Prostate gland (tissue), 2 donors: ENCODE data around the gene MS4A3.

Experiments used
- POLR2AphosphoS5 ChIP-seq: sonication (generic); formaldehyde crosslinking; IDR thresholded peaks from one replicate; pipeline ENCODE4 v1.6.1; 2017; ENCODE audit warnings: antibody characterized with exemption
- TF ChIP-seq, protein P1 (sequence below), 4 experiments: fragments of 200-600 bp in 2 of 4; fragments of 450-650 bp in 2 of 4; sonication (generic) in 2 of 4; IDR thresholded peaks; 1 replicate in 3 of 4; 2 replicates in 1 of 4; pipeline ENCODE4 v1.5.1; 2016 to 2019; ENCODE audit warnings: antibody characterized with exemption in 4 of 4, mild to moderate bottlenecking in 2 of 4, moderate library complexity in 2 of 4

DNA sequence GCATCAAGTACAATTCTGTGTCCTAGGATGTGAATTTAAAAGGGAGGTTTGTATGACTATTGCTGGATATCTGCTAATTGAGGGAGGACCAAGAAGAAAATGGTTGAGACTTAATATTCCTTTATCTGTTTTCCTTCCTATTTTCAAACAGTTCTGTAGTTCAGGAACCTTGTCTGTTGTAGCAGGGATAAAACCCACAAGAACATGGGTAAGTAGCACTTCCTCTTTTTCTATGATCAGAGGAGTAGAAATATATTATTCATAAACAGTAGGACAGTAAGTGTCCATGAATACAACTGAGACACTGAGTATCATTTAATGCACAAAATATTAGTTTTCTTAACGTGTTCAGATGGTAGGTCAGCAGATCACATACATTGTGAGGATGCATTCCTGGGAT, 7.6 kb downstream of the MS4A3 start:
- TF ChIP-seq, protein P1, sequence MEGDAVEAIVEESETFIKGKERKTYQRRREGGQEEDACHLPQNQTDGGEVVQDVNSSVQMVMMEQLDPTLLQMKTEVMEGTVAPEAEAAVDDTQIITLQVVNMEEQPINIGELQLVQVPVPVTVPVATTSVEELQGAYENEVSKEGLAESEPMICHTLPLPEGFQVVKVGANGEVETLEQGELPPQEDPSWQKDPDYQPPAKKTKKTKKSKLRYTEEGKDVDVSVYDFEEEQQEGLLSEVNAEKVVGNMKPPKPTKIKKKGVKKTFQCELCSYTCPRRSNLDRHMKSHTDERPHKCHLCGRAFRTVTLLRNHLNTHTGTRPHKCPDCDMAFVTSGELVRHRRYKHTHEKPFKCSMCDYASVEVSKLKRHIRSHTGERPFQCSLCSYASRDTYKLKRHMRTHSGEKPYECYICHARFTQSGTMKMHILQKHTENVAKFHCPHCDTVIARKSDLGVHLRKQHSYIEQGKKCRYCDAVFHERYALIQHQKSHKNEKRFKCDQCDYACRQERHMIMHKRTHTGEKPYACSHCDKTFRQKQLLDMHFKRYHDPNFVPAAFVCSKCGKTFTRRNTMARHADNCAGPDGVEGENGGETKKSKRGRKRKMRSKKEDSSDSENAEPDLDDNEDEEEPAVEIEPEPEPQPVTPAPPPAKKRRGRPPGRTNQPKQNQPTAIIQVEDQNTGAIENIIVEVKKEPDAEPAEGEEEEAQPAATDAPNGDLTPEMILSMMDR (IDR thresholded peaks at IDR 0.05), result no peak
- TF ChIP-seq POLR2AphosphoS5, result no peak
